SKM-1 treated with dmso at 0.1 percent for 144 hours (cell line): ENCODE data around the gene SLC35G2.
"Not testable (repeated sequence)": the region's sequence is repeated elsewhere in the genome, so short reads cannot be mapped to it uniquely, and the experiment has no call there.

Source experiments
- DNase-seq: peaks from one replicate; lab custom pipeline; 2025; ENCODE audit not compliant: unreplicated experiment; lab: John Stamatoyannopoulos, UW

The SLC35G2 gene

GRCh38 chr3:136818769-136819391 is at the start of gene SLC35G2:
TSS of gene SLC35G2 (plus strand) at chr3:136819126. CDS start at chr3:136854461, 35,335 bp downstream.
- DNase-seq = no peak

GRCh38 chr3:136772709-136773108 is 46.2 kb upstream of the SLC35G2 start:
- no peak for DNase-seq

- no peak for DNase-seq
Measured at GRCh38 chr3:136778865-136779264, 40.1 kb upstream of the SLC35G2 start.

GRCh38 chr3:136780741-136781140 is 38.2 kb upstream of the SLC35G2 start:
- no peak for DNase-seq

GRCh38 chr3:136783708-136784191 is 35.2 kb upstream of the SLC35G2 start:
- DNase-seq = no peak

GRCh38 chr3:136787349-136787748 is 31.6 kb upstream of the SLC35G2 start:
- DNase-seq = no peak

- DNase-seq = no peak
Measured at GRCh38 chr3:136788154-136788553, 30.8 kb upstream of the SLC35G2 start.

GRCh38 chr3:136789976-136790375 is 28.9 kb upstream of the SLC35G2 start:
- no peak for DNase-seq

- no peak for DNase-seq
Measured at GRCh38 chr3:136790786-136791185, 28.1 kb upstream of the SLC35G2 start.

- DNase-seq = no peak
Measured at GRCh38 chr3:136792556-136793330, 26.2 kb upstream of the SLC35G2 start.

GRCh38 chr3:136801146-136801545 is 17.8 kb upstream of the SLC35G2 start:
- DNase-seq = not testable (repeated sequence)

- no peak for DNase-seq
Measured at GRCh38 chr3:136802481-136802996, 16.4 kb upstream of the SLC35G2 start.

GRCh38 chr3:136804141-136804540 is 14.8 kb upstream of the SLC35G2 start:
- DNase-seq = no peak

- no peak for DNase-seq
Measured at GRCh38 chr3:136804813-136805212, 14.1 kb upstream of the SLC35G2 start.

- DNase-seq = no peak
Measured at GRCh38 chr3:136805795-136806194, 13.1 kb upstream of the SLC35G2 start.

- no peak for DNase-seq
Measured at GRCh38 chr3:136811701-136812100, 7.2 kb upstream of the SLC35G2 start.

GRCh38 chr3:136817448-136817847 is 1.5 kb upstream of the SLC35G2 start:
- no peak for DNase-seq

- DNase-seq = no peak
Measured at GRCh38 chr3:136818191-136818768, 646 bp upstream of the SLC35G2 start.

- DNase-seq = no peak
Measured at GRCh38 chr3:136819392-136819730, 435 bp downstream of the SLC35G2 start.

GRCh38 chr3:136819731-136820679 is 1.1 kb downstream of the SLC35G2 start:
- DNase-seq = no peak

GRCh38 chr3:136831461-136831860 is 12.5 kb downstream of the SLC35G2 start:
- DNase-seq = no peak
